GM23338 (cell line): Measurements from ENCODE around the gene YTHDC2. TPM values are rescaled to one million over a fixed set of nuclear protein-coding genes. Genes with fewer than 3 reads are reported as not detected.

ENCODE experiments used
- ATAC-seq: fragments of 200-7000 bp; cut with Tn5 transposase; 3 replicates; pipeline ENCODE4 v1.9.1; 2020
- DNase-seq: peaks from one replicate; pipeline ENCODE4 v3.0.0-alpha.2; 2015; ENCODE audit warnings: low spot score
- H2AFZ ChIP-seq: fragments of 200-600 bp; sonication (generic); 2 replicates; pipeline ENCODE4 v1.8.0; 2016; ENCODE audit warnings: antibody characterized with exemption, mild to moderate bottlenecking, moderate library complexity
- H3F3A ChIP-seq: fragments of 200-600 bp; sonication (generic); replicated peaks from 2 replicates; pipeline ENCODE4 v1.8.0; 2017; ENCODE audit warnings: antibody characterized with exemption, mixed run types, low read depth
- H3K27ac ChIP-seq: fragments of 200-600 bp; sonication (generic); 2 replicates; pipeline ENCODE4 v1.6.1; 2016; ENCODE audit warnings: low read depth
- H3K27me3 ChIP-seq: fragments of 200-600 bp; sonication (generic); 2 replicates; pipeline ENCODE4 v1.8.0; 2016; ENCODE audit warnings: mild to moderate bottlenecking, mixed run types, moderate library complexity; ENCODE audit not compliant: insufficient read depth
- H3K36me3 ChIP-seq: fragments of 200-600 bp; sonication (generic); 2 replicates; pipeline ENCODE4 v1.8.0; 2016; ENCODE audit warnings: mild to moderate bottlenecking; ENCODE audit not compliant: insufficient read depth
- H3K4me1 ChIP-seq: fragments of 200-600 bp; sonication (generic); 2 replicates; pipeline ENCODE4 v1.8.0; 2016; ENCODE audit warnings: mild to moderate bottlenecking, moderate library complexity; ENCODE audit not compliant: insufficient read depth
- H3K4me2 ChIP-seq: fragments of 200-600 bp; sonication (generic); 2 replicates; pipeline ENCODE4 v1.7.1; 2017; ENCODE audit warnings: mixed run types
- H3K4me3 ChIP-seq: fragments of 200-600 bp; sonication (generic); 2 replicates; pipeline ENCODE4 v1.6.1; 2016; ENCODE audit warnings: mixed run types
- H3K79me2 ChIP-seq: fragments of 200-600 bp; sonication (generic); replicated peaks from 2 replicates; pipeline ENCODE4 v1.8.0; 2017; ENCODE audit warnings: mild to moderate bottlenecking; ENCODE audit not compliant: insufficient read depth
- H3K9me2 ChIP-seq: fragments of 200-600 bp; sonication (generic); 2 replicates; pipeline ENCODE4 v1.8.0; 2017; ENCODE audit not compliant: insufficient read depth
- H4K20me1 ChIP-seq: fragments of 200-600 bp; sonication (generic); replicated peaks from 2 replicates; pipeline ENCODE4 v1.8.0; 2017; ENCODE audit warnings: mild to moderate bottlenecking; ENCODE audit not compliant: insufficient read depth
- H3K27ac Mint-ChIP-seq: 2 replicates; pipeline ENCODE4 v1.8.0; 2020; ENCODE audit warnings: inconsistent platforms, mild to moderate bottlenecking, moderate library complexity, mixed read lengths
- H3K27me3 Mint-ChIP-seq: 3 replicates; pipeline ENCODE4 v1.8.0; 2022; ENCODE audit warnings: low read depth, mild to moderate bottlenecking, moderate library complexity, mixed read lengths, inconsistent platforms; ENCODE audit not compliant: insufficient read depth, poor library complexity
- H3K36me3 Mint-ChIP-seq: 3 replicates; pipeline ENCODE4 v1.8.0; 2021; ENCODE audit warnings: low read depth, mild to moderate bottlenecking, inconsistent platforms, moderate library complexity, mixed read lengths
- H3K4me1 Mint-ChIP-seq: 3 replicates; pipeline ENCODE4 v1.8.0; 2020; ENCODE audit warnings: mild to moderate bottlenecking, inconsistent platforms, mixed read lengths
- H3K4me3 Mint-ChIP-seq: 3 replicates; pipeline ENCODE4 v1.8.0; 2021; ENCODE audit warnings: moderate library complexity, mild to moderate bottlenecking, inconsistent platforms, mixed read lengths
- H3K9me3 Mint-ChIP-seq: 3 replicates; pipeline ENCODE4 v1.8.0; 2020; ENCODE audit warnings: moderate library complexity, mild to moderate bottlenecking, inconsistent platforms, mixed read lengths
- CREB1 ChIP-seq: fragments of 250-450 bp; sonication (Bioruptor Pico); IDR thresholded peaks from 2 replicates; pipeline ENCODE4 v1.5.0; 2020; ENCODE audit warnings: low read depth, mild to moderate bottlenecking, moderate library complexity
- ETS1 ChIP-seq: IDR thresholded peaks from 2 replicates; pipeline ENCODE4 v1.6.1; 2016; ENCODE audit warnings: antibody characterized with exemption
- EZH2 ChIP-seq: fragments of 200-600 bp; sonication (generic); IDR thresholded peaks from one replicate; pipeline ENCODE4 v1.8.0; 2017; ENCODE audit warnings: antibody characterized with exemption, mild to moderate bottlenecking, low read depth; ENCODE audit not compliant: unreplicated experiment
- EZH2phosphoT487 ChIP-seq: fragments of 200-600 bp; sonication (generic); IDR thresholded peaks from one replicate; pipeline ENCODE4 v1.8.1; 2018; ENCODE audit warnings: antibody characterized with exemption; ENCODE audit not compliant: unreplicated experiment
- JUNB ChIP-seq: IDR thresholded peaks from one replicate; pipeline ENCODE4 v1.6.1; 2016; ENCODE audit warnings: antibody characterized with exemption; ENCODE audit not compliant: unreplicated experiment
- NANOG ChIP-seq: IDR thresholded peaks from 2 replicates; pipeline ENCODE4 v1.6.1; 2016; ENCODE audit warnings: antibody characterized with exemption, borderline replicate concordance
- POLR2AphosphoS5 ChIP-seq: IDR thresholded peaks from 2 replicates; pipeline ENCODE4 v1.6.1; 2016; ENCODE audit warnings: antibody characterized with exemption, low read depth
- REST ChIP-seq: IDR thresholded peaks from one replicate; pipeline ENCODE4 v1.6.1; 2018; ENCODE audit warnings: antibody characterized with exemption; ENCODE audit not compliant: unreplicated experiment
- STAT1 ChIP-seq: IDR thresholded peaks from one replicate; pipeline ENCODE4 v1.6.1; 2016; ENCODE audit warnings: antibody characterized with exemption; ENCODE audit not compliant: unreplicated experiment
- ZNF114 ChIP-seq: fragments of 250-450 bp; sonication (Bioruptor Pico); IDR thresholded peaks from 2 replicates; pipeline ENCODE4 v1.5.0; 2020; ENCODE audit warnings: mild to moderate bottlenecking, moderate library complexity
- ZNF331 ChIP-seq: fragments of 250-450 bp; sonication (Bioruptor Pico); IDR thresholded peaks from 2 replicates; pipeline ENCODE4 v1.5.0; 2020; ENCODE audit warnings: low read depth, mild to moderate bottlenecking, moderate library complexity
- polyA plus RNA-seq: library from polyadenylated mRNA; unstranded; fragments of >200 nt; fragmentation: Nextera tagmentation; extraction: Ambion mirVana; gene quantifications from 2 replicates; pipeline ENCODE4 v1.2.1, GENCODE V29; 2016
- total RNA-seq: library from RNA; depleted of rRNA; stranded (reverse); fragments of >200 nt; shearing (Covaris generic); gene quantifications from 2 replicates; pipeline ENCODE4 v1.2.3, GENCODE V29; 2014
- TF ChIP-seq, protein P1 (sequence below): fragments of 250-450 bp; sonication (Bioruptor Pico); IDR thresholded peaks from 2 replicates; pipeline ENCODE4 v1.5.0; 2020; ENCODE audit warnings: mild to moderate bottlenecking, moderate library complexity
- TF ChIP-seq, protein P2 (sequence below), 2 experiments: fragments of 200-600 bp in 1 of 2; sonication (generic) in 1 of 2; conservative IDR thresholded peaks; 2 replicates each; pipeline versions ENCODE4 v1.5.1 to v1.6.1; 2016 to 2017; ENCODE audit warnings: antibody characterized with exemption in 2 of 2, low read depth in 2 of 2, mild to moderate bottlenecking in 2 of 2, moderate library complexity in 1 of 2

Gene YTHDC2
- total and polyA plus RNA-seq, 2 experiments from 2014 or later = 19.9 to 33.9 TPM

- H3K27me3 ChIP-seq = no peaks in the 10 kb centered on the region
- no peak for DNase-seq
- no peak overlapping the region for H3K4me2 ChIP-seq
- H3K79me2 ChIP-seq = no peaks in the 10 kb centered on the region
- Mint-ChIP-seq H3K4me1 (peaks cover 8% of the 10 kb centered on the region; the same call in 2 of the 3 replicates), H3K9me3 (no peaks in the 10 kb centered on the region), H3K27ac (no peak overlapping the region), H3K4me3 (no peak overlapping the region), H3K36me3 (peaks cover 22% of the 10 kb centered on the region; the same call in 2 of the 3 replicates), H3K27me3 (peaks cover 3% of the 10 kb centered on the region)
- 0 out of 2 replicates have a peak, but pooled peaks cover 7% of the 10 kb centered on the region for H3K4me1 ChIP-seq
- H3K4me3 ChIP-seq = no peak overlapping the region
- H4K20me1 ChIP-seq = no peaks in the 10 kb centered on the region
- H3F3A ChIP-seq = no peaks in the 10 kb centered on the region
- no peaks in the 10 kb centered on the region for H3K9me2 ChIP-seq
- TF ChIP-seq JUNB = no peak
- TF ChIP-seq ETS1 = no peak
- no peak for TF ChIP-seq CREB1 (CRISPR knock-in tag)
- no peak for TF ChIP-seq ZNF114 (CRISPR knock-in tag)
- no peak for TF ChIP-seq EZH2
- no peak for TF ChIP-seq POLR2AphosphoS5
- TF ChIP-seq REST = no peak
- TF ChIP-seq STAT1 = no peak
- TF ChIP-seq ZNF331 (CRISPR knock-in tag) = no peak
- no peak for TF ChIP-seq NANOG
- no peak for TF ChIP-seq EZH2phosphoT487
- TF ChIP-seq, protein P1, sequence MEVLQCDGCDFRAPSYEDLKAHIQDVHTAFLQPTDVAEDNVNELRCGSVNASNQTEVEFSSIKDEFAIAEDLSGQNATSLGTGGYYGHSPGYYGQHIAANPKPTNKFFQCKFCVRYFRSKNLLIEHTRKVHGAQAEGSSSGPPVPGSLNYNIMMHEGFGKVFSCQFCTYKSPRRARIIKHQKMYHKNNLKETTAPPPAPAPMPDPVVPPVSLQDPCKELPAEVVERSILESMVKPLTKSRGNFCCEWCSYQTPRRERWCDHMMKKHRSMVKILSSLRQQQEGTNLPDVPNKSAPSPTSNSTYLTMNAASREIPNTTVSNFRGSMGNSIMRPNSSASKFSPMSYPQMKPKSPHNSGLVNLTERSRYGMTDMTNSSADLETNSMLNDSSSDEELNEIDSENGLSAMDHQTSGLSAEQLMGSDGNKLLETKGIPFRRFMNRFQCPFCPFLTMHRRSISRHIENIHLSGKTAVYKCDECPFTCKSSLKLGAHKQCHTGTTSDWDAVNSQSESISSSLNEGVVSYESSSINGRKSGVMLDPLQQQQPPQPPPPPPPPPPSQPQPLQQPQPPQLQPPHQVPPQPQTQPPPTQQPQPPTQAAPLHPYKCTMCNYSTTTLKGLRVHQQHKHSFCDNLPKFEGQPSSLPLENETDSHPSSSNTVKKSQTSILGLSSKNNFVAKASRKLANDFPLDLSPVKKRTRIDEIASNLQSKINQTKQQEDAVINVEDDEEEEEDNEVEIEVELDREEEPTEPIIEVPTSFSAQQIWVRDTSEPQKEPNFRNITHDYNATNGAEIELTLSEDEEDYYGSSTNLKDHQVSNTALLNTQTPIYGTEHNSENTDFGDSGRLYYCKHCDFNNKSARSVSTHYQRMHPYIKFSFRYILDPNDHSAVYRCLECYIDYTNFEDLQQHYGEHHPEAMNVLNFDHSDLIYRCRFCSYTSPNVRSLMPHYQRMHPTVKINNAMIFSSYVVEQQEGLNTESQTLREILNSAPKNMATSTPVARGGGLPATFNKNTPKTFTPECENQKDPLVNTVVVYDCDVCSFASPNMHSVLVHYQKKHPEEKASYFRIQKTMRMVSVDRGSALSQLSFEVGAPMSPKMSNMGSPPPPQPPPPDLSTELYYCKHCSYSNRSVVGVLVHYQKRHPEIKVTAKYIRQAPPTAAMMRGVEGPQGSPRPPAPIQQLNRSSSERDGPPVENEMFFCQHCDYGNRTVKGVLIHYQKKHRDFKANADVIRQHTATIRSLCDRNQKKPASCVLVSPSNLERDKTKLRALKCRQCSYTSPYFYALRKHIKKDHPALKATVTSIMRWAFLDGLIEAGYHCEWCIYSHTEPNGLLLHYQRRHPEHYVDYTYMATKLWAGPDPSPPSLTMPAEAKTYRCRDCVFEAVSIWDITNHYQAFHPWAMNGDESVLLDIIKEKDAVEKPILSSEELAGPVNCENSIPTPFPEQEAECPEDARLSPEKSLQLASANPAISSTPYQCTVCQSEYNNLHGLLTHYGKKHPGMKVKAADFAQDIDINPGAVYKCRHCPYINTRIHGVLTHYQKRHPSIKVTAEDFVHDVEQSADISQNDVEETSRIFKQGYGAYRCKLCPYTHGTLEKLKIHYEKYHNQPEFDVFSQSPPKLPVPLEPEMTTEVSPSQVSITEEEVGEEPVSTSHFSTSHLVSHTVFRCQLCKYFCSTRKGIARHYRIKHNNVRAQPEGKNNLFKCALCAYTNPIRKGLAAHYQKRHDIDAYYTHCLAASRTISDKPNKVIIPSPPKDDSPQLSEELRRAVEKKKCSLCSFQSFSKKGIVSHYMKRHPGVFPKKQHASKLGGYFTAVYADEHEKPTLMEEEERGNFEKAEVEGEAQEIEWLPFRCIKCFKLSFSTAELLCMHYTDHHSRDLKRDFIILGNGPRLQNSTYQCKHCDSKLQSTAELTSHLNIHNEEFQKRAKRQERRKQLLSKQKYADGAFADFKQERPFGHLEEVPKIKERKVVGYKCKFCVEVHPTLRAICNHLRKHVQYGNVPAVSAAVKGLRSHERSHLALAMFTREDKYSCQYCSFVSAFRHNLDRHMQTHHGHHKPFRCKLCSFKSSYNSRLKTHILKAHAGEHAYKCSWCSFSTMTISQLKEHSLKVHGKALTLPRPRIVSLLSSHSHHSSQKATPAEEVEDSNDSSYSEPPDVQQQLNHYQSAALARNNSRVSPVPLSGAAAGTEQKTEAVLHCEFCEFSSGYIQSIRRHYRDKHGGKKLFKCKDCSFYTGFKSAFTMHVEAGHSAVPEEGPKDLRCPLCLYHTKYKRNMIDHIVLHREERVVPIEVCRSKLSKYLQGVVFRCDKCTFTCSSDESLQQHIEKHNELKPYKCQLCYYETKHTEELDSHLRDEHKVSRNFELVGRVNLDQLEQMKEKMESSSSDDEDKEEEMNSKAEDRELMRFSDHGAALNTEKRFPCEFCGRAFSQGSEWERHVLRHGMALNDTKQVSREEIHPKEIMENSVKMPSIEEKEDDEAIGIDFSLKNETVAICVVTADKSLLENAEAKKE (CRISPR knock-in tag) = no peak
- TF ChIP-seq, protein P2, sequence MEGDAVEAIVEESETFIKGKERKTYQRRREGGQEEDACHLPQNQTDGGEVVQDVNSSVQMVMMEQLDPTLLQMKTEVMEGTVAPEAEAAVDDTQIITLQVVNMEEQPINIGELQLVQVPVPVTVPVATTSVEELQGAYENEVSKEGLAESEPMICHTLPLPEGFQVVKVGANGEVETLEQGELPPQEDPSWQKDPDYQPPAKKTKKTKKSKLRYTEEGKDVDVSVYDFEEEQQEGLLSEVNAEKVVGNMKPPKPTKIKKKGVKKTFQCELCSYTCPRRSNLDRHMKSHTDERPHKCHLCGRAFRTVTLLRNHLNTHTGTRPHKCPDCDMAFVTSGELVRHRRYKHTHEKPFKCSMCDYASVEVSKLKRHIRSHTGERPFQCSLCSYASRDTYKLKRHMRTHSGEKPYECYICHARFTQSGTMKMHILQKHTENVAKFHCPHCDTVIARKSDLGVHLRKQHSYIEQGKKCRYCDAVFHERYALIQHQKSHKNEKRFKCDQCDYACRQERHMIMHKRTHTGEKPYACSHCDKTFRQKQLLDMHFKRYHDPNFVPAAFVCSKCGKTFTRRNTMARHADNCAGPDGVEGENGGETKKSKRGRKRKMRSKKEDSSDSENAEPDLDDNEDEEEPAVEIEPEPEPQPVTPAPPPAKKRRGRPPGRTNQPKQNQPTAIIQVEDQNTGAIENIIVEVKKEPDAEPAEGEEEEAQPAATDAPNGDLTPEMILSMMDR (conservative IDR thresholded peaks at IDR 0.05; ENCODE audit: low read depth in 2 of 2) = no peak
- peaks cover 5% of the 10 kb centered on the region; the same call in 1 of the 2 replicates for H3K36me3 ChIP-seq
- no peak overlapping the region for H3K27ac ChIP-seq
- no peak overlapping the region for H2AFZ ChIP-seq
- ATAC-seq = no peak
Observed at GRCh38 chr5:113552137-113552536, 38.6 kb downstream of the YTHDC2 start.
